NCI-H1417 (cell line): ENCODE measurements around the gene PTMS.
"Not testable (repeated sequence)": the region's sequence is repeated elsewhere in the genome, so short reads cannot be mapped to it uniquely, and the experiment has no call there.

Experiments used
- DNase-seq, 3 experiments: peaks; one replicate each; lab custom pipeline; 2025; lab: John Stamatoyannopoulos, UW

The PTMS gene, protein sequence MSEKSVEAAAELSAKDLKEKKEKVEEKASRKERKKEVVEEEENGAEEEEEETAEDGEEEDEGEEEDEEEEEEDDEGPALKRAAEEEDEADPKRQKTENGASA

DNA sequence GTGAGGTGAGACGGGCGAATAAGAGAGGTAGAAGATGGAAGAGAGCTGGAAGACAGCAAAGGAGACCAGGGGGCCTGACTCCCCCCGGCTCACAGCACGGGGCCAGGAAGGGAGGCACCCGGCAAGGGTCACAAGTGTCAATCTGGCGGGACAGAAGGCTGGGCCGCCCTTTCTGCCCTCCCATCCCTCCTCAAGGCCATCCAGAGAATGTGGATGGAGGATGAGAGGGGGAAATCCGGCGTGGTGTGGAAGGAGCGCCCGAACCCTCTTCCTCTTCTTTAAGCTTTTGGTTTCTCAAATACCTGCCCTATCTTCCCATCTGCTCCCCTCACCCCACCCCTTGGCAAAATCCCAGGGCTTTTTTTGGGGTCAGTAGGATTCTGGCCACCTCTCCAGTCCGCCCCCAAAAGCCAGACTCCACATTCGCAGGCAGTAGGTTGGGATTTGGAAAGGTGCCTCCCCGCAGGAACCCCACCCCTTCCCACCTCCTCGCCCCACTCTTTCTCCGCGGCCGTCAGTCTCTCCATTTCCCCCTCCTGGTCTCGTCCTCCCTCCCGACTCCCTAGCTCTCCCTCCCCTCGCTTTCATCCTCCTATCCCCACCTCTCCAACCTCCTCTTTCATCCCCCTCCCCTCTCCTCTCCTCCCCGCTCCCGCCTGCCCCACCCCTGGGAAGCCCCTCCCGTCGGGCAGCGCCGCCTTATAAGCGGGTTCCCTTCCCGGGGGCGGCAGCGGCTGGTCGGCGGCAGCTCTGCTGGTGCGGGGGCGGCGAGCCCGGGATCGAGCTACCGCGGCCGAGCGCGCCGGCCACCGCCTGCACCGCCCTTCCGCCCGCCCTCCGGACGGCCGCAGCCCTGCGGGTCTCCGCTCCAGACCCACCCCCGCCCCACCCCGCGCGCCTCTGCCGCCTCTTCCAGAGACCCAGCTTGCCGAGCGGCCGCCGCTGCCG lies at the start of gene PTMS:
TSS of gene PTMS (plus strand) at position 730 of the 948 bp plus-strand sequence. CDS start 343 bp downstream, outside the sequence.
- peak; percentile 81 to 94 (median 91) for DNase-seq

DNA sequence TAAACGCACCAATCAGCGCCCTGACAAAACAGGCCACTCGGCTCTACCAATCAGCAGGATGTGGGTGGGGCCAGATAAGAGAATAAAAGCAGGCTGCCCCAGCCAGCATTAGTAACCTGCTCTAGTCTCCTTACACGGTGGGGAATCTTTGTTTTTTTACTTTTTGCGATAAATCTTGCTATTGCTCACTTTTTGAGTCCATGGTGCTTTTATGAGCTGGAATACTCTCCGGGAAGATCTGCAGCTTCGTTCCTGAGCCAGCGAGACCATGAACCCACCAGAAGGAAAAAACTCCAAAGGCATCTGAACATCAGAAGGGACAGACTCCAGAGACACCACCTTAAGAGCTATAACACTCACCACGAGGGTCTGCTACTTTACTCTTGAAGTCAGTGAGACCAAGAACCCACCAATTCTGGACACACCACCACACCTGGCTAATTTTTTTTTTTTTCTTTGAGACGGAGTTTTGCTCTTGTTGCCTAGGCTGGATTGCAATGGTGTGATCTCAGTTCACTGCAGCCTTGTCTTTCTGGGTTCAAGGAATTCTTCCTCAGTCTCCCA lies 49.2 kb upstream of the PTMS start:
- no peak for DNase-seq

DNA sequence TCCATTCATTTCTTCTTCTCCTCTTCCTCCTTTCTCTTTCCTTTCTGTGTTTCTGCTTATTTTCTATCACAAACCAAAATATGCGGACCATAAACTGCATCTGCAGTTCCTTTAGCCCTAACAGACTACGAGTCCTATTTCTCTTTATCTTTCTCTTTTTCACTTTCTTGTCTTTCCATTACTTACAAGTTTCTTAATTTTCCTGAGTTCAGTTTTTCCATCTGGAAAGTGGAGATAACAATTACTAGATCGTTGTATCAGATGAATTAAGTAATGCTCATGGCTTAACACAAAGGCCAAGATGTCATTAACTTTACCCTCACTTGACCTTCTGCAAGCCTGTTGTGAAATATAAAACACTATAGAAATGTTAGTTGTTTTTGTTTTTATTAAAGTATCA lies 43.3 kb upstream of the PTMS start:
- DNase-seq: no peak

DNA sequence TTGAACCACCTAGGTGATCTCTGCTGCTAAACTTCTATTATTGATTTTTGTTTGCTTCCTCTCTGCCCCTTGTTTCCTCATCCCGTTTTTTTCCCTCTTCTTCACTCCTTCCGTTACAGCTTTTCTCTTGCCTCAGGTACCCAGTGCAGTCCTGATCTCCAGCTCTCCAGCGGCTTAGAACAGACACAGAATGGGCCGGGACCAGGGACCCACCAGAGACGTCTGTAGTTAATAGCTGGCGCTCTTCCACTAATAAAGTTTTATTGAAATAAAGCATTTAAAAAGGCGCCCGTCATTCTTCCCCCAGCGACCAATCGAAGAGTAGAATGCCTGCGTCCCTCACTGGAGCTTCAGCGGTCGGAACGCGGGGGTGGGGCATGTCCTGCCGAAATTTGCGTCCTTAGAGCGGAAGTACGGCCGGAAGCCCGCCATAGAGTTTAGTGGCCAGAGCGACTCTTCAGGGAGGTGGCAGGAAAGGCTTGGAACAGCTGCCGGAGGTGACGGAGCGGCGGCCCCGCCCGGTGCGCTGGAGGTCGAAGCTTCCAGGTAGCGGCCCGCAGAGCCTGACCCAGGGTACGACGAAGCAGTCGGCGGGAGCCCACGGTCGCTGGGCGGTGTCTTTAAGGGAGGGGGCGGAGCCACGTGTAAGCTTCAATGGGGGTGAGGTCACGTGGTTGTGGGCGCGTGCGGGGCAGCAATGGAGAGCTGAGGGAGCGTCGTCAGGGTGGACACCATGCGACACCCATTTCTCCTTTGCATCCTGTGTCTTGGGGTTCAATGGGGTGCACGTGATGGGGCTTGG lies 42.4 kb upstream of the PTMS start, which contains the start of gene COPS7A:
TSS of gene COPS7A (plus strand) at position 440 of the 802 bp plus-strand sequence. CDS start 611 bp downstream, outside the sequence.
- DNase-seq: peak; percentile 99 to 100 (median 99)

DNA sequence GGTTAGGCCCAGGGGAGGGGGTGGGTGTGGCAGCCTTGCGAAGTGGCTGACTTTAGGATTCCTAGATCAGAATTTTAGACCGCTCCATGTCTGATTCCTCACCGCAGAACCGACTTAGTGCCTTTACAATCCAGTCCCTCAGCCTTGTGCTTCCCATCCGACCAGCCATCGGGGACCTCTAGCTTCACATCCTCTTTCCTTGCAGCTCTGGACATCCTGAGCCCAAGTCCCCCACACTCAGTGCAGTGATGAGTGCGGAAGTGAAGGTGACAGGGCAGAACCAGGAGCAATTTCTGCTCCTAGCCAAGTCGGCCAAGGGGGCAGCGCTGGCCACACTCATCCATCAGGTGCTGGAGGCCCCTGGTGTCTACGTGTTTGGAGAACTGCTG lies 41.8 kb upstream of the PTMS start:
- DNase-seq: peak in 2 of 3 experiments; percentile 21 to 78

DNA sequence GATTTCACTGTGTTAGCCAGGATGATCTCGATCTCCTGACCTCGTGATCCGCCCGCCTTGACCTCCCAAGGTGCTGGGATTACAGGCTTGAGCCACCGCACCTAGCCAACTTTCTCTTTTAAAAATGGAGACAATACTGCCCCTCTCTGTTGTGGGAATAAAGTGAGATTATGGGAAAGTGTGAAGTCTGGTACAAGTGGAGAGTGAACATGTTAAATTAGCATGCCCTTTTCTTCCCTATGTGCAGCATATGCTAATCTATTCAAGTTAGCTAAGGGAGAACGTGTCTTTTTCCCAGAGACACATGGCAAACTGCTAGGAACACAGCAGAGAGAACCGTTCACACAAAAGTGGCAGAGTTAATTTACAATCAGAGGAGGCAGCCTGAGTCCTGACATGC lies 40.8 kb upstream of the PTMS start:
- DNase-seq: no peak

DNA sequence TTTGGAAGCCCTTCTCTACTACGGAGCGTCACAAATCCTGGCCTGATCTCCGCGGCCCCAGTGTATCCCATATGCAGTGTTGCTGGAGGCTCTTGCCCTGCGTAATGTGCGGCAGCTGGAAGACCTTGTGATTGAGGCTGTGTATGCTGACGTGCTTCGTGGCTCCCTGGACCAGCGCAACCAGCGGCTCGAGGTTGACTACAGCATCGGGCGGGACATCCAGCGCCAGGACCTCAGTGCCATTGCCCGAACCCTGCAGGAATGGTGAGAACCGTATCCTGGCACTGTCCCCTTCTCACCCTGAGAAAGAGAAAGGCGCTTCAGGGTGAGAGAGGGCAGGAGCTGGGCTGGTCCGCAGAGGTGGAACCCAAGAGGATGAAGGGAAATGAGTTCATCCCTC lies 37.0 kb upstream of the PTMS start:
- no peak for DNase-seq

DNA sequence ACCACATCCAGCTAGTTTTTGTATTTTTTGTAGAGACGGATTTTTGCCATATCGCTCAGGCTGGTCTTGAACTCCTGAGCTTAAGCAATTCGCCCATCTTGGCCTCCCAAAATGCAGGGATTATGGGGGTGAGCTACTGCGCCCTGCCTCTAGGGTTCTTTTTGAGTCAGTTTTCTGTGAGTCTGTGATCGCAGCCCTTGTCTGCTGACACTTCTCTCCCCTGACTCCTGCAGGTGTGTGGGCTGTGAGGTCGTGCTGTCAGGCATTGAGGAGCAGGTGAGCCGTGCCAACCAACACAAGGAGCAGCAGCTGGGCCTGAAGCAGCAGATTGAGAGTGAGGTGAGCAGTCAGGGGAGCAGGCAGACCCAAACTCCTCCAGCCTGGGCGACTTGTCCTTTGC lies 36.0 kb upstream of the PTMS start:
- DNase-seq: no peak

DNA sequence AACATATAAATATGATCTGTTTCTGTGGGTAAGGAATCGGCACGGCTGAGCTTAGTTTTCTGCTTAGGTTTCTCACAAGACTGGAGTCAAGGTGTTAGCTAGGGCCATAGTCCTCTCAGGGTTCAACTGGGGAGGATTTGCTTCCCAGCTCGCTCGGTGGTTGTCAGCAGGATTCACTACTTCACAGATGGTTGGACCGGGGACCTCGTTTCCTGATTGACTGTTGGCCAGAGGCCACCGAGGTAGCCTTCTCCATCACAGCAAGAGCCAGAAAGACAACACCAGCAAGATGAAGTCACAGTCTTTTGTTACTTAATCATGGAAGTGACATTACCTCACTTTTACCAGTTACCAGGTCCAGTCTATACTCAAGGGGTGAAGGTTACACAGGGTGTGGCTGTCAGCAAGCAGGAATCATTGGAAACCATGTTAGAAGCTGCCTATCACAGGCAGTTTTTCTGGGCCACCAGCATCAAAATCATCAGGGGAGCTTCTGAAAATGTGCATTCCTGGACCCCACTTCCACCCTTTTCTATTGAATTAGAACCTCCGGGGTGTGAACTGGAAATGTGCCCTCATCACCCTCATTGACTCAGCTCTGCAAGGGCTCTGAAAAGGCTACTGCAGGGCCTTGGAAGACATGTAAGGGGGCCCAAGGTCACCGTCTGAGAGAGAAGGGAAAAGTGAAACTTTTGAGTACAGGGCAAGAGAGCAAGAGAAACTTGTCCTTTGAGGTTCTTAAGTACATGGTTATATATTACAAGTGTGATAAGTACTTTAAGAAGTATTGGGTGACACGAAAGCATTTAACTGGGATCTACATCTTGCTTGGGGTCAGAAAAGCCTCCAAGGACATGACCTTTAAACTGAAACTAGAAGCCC lies 31.4 kb upstream of the PTMS start:
- no peak for DNase-seq

DNA sequence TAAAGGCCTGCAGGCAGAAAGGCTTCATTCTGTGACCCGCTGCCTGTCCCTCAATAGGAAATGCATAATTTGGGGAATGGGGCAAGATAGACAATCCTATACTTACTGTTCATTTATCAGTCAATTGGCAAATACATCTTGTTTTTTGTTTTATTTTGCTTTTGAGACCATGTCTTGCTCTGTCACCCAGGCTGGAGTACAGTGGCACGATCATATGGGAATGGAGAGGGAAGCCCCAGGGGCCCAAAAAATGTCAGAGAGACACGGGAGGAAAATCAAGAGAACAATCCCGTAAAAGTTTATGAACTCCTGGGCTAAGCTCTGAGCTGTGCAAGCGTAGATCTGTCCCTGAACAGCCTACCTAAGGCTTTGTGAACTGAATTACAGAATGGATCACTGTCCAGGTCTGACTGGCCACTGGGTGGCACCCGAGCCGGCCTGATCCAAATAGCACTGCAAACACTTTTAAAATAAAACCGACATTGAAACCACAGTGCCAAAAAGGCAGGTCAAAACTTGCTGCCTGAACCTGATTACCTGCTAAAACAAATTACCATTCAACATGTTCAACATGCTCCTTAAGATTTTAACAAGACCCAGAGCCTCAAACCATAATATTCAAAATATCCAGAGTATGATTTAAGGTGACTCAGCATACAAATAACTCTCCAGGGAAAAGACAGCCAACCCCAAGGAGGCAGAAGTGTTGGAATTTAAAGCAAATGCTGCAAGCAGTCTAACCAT lies 30.5 kb upstream of the PTMS start:
- peak; percentile 43 to 73 (median 51) for DNase-seq

DNA sequence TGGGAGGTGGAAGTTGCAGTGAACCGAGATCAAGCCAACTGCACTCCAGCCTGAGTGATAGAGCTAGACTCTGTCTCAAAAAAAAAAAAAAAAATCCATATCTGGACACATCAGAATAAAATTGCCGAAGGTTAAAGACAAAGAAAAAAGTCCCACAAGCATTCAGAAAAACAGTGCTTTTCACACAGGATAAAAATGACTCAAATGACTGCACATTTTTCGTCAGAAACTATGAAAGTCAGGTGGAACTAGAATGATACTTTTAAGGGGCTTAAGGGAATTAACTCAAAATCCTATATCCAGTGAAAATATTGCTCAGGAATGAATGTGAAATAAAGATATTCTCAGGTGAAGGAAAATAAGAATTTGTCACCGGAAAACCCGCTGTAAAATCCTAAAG lies 29.4 kb upstream of the PTMS start:
- no peak for DNase-seq

DNA sequence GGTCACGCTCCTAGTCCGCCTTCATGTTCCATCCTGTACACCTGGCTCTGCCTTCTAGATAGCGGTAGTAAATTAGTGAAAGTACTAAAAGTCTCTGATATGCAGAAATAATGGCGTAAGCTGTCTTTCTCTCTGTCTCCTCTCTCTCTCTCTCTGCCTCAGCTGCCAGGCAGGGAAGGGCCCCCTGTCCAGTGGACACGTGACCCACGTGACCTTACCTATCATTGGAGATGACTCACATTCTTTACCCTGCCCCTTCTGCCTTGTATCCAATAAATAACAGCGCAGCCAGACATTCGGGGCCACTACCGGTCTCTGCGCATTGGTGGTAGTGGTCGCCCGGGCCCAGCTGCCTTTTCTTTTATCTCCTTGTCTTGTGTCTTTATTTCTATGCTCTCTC lies 24.1 kb upstream of the PTMS start:
- DNase-seq: not testable (repeated sequence)

DNA sequence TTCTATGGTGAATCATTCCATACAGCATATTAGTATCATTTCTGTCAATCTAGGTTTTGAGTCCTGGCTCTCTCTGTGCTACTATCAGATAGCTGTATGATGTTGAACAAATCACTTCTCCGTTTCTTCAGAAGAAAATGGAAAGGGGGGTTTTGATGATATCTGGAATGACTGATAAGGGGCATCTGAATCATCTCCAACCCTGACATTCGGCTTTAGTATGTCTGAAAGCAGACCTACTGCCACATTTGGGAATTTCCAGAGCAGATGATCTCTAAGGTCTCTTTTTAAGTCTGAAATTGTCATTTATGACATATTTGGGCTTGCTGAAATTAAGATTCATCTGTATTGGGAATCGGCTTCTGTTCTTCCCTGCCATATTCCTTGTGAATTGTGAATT lies 23.3 kb upstream of the PTMS start:
- no peak for DNase-seq

DNA sequence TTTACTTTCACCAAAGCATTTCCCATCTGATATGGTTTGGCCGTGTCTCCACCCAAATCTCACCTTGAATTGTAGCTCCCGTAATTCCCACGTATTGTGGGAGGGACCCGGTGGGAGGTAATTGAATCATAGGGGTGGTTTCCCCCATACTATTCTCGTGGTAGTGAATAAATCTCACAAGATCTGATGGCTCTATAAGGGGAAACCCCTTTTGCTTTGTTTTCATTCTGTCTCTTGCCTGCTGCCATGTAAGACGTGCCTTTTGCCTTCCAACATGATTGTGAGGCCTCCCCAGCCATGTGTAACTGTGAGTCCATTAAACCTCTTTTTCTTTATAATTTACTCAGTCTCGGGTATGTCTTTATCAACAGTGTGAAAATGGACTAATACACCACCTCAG lies 22.9 kb upstream of the PTMS start:
- not testable (repeated sequence) for DNase-seq

DNA sequence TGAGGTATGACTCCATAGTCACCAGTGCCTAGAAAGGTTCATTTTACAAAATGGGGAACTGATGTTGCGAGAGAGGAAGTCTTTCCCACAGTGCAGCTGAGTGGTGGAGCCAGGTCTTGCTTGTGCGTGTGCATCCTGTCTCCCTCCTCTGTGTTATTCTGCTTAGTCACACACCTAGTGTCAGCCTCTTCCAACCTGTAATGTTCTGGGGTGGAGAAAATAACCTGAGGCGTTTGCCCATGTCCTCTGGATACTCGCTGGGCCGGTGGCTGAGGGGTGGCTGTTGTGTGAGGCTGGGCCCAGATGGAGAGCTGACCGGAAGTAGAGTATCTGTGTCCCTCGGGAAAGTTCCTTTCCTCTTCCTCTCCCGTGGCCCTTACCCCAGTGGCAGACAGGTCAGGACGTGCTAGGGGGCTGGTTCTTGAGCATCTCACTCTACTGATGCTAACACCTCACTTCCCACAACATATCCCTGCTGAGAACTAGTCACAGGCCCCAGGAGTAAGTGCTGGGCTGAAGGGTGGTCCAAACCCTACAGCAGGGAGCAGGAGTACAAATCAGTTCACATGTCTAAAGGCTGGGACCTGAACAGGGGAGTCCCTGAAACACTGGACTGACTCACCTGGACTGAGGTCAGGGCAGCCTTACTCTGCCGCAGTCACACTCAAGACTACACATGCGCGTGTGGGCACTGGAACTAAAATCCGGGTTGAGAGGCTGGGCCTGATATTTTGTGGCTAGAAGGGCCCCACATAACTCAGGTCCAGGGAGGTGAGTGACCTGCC lies 20.2 kb upstream of the PTMS start:
- no peak for DNase-seq

DNA sequence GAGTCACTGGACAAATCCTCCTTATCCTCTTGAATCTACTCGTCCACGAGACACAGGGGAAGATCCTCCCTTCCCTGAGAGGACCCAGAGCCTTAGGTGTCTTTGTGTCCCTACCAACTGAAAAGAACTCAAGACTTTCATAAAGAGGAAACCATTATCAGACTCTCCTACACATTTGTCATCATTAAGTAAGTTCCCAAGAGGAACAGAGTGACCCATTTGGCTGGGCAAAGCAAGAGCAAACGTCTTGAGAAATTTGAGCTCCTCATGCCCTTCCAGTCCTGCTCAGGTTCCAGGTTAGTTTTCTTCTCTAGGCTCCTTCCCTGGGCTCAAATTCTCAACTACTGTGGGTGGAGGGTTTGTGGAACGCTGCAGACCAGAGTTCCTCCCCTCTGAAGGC lies 18.9 kb upstream of the PTMS start:
- no peak for DNase-seq

DNA sequence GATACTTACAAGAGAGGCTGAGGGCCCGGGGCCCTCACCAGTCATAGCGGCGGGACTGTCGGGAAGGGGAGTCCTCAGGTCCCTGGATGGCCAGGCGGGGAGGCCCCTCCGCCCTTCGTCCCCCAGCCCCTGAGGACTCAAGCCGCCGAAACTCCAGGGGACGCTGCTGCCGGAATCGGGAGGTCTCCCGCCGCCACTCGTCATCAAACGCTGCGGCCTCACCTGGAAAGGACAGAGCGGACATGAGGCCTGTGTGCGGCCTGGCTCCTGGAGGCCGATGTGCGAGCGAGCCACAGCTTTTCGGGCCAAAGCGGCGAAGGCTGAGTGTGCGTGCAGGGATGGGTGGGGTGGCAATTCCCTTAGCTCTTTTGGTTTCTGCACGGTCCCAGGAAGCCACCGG lies 17.4 kb upstream of the PTMS start:
- no peak for DNase-seq

DNA sequence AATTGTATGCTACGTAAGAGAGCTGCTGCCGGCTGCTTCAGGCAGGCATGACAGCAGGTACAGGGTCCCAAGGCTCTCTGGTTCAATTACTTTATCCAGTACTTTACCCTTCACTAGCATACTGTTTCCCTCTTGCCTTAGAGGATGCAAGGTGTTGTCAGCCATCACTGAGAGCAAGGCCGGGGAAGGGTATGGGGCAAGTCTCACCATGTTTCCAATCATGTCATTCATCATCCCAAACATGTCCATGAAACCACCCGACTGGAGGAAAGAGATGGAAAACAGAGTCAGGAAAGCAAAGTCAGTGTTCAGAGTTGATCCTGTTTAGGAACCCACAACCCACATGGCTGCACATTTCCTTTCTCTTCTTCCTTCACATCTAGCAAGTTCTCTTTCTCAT lies 15.7 kb upstream of the PTMS start:
- no peak for DNase-seq

DNA sequence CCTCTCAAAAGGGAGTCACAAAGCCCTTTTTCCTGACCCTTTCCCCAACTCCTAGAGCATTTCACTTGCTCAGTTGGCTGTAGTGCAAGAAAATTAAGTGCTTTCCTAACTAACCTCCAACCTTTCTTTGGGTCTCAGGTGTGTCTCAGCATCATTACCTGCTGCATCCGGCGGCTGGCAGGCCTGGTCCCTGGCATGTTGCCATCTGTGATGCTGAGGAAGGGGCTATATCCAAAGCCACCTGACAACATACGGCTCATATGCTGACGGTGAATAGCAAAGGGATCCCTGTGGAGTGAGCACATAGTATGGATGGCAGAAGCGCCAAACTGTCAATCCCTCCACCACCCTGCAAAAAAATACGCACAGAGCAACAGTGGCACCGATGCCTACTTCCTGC lies 14.4 kb upstream of the PTMS start:
- peak in 1 of 3 experiments; percentile 6 for DNase-seq
